NCI-H345 (cell line): ENCODE results near the gene IRX2.
A peak's percentile ranks its signal among the peaks of the same experiment; 100 is the strongest.

Source experiments
- DNase-seq: peaks from one replicate; lab custom pipeline; 2025; lab: John Stamatoyannopoulos, UW

IRX2 gene

DNA sequence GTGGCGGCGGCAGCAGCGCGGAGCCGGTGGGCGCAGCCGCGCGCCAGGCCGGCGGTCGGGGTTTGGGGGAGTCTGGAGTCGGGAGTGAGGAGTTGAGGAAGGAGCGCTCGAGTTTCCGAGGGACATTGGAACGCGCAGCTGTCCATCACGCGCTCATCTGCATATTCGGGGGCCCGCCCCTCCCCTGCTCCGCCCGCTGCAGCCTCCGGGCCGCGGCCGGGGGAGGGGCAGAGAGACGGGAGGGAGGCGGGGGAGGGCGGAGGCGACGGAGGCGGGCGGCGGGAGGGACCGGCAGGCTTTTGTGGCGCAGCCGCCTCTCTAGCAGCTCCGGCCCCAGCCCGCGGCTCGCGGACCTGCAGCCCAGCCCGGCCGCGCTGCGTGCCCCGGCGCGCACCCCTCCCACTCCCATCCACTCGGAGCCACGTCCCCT is at the start of gene IRX2:
Gene IRX2 (minus strand): TSS at position 86 of the 430 bp plus-strand sequence. CDS start 264 bp downstream, outside the sequence.
- peak; percentile 92 for DNase-seq

DNA sequence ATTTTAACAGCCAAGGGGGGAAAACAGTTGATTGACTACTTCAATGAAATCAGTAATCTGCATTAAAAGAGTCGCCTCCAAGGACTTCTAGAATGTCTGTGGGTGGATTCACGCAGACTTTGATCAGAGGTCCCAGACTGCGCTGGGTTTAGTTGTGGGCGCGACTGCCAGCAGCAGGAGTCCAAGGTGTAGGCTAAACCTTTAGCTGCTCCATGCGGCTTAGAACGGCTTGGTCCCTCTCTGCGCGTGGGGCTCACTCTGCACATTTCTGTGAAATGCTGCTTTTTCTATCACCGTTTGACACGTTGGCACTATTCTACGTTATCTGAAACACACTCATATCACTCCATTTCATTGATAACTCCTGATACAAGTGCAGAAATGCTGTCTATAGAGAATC is 48.6 kb upstream of the IRX2 start:
- DNase-seq = no peak

DNA sequence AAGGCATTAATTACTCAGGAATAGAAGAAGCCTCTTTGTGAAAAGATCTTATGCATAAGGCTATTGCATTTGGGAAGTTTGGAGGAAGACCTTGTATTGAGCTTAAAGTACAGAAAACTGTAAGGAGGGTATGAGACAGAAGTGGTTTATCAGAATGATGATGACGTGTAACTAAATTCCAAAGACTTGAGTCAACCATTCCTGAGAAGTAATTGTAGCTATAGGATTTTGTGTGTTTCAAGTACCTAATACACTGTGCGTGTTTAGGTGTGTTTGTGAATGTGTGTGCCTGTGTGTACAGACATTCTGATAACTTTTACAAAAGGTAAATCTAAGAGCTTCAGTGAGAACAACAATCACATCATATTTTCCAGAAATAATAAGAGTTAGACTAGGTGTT is 46.5 kb upstream of the IRX2 start:
- no peak for DNase-seq

DNA sequence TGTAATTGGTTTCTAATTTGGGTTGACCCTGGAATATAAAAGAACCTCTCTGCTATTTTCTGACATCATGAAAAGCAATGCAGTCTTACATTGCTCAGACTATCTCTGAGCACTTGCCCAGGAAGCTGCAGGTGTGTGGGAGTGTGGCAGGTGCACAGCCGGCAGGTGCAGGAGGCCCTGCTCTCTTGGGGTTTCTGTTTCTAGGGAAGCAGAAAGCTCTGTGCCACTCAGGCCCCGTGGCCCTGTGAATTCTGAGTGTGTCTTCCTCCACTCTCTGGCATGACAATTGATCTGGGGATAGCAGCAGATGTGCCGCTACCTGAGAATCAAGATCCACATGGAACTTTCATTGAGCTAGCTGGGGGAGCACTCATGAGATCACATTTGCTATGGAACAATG is 45.7 kb upstream of the IRX2 start:
- peak; percentile 76 for DNase-seq

- no peak for DNase-seq
Observed at GRCh38 chr5:2783223-2783622, 31.7 kb upstream of the IRX2 start.

- no peak for DNase-seq
Observed at GRCh38 chr5:2782658-2783057, 31.2 kb upstream of the IRX2 start.

DNA sequence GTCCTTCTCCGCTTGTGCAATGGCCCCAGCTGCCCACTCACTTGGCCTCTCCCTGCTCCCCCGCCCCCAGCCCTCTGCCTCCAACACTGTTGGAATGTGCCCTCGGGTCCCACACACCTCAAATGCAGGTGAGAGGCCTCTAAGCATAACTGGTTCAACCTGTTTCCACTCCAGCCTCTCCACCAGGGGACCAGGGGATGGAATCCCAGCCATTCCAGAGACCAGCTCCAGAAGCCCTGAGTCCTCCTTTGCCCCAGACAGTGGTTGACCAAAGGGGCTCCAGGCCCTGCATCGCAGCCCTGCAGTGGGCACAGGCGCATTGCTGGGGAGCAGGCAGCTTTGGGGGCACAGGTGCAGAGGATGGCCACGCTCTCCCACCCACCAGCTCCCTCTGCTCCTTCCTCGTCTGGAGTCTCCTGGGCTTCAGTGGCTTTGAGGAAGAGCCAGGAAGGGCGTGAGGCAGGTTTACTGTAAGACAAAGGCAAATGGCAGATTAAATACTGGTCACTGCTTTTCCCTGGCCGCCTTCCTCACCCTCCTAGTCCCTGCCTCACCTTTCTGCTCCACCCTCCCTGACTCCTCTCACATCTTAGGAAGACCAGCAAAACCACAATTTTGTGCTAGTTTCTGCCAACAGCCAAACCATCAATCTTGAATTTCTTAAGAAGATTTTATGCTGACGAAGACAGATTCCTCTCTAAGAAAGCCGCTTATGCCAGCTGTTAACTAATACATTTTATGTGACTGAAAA is 29.1 kb upstream of the IRX2 start:
- DNase-seq = no peak

GRCh38 chr5:2779459-2779858 is 28.0 kb upstream of the IRX2 start:
- no peak for DNase-seq

DNA sequence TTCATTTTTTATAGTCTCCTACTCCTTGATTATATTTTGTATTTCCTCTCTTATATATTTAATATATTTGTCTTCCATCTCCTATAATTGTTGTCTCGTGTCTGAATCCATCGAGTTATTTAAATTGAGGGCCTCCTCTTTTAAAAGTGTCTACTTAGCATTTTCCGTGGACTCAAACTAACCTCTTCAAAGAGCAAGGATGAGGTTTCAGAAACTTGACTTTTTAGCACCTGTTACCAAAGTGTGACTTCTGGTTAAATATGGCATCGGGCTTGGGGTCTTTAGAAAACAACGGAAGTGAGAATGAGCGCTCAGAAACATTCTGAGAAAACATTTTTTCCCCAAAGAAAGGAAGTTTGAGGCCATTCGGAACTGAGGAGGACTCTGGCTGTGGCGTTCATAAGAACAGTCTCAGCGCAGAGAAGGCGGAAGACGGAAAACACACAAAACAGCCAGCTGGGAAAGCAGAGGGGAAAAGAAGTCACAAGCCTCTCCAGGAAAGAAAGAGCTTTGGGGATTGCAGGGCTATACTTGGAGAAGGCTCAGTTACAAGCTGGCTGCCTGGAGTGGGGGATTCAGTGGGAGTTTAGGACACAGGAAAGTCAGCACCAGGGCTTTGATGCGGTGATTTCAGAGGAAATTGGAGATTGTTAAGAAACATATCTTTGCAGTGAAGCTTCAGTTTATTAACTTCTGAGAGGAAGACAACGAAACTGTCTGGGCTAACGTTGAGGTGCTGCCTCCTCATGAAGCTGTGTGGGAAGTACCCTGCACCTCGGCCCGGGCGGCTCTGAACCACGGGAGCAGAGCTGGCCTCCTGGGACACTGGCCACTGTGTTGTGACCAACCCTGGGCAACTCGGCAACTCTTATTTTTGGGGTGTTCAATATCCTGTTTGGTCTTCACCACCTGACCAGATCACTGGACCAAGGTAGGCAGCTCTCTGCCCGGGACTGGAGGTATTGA is 25.1 kb upstream of the IRX2 start:
- DNase-seq = no peak

DNA sequence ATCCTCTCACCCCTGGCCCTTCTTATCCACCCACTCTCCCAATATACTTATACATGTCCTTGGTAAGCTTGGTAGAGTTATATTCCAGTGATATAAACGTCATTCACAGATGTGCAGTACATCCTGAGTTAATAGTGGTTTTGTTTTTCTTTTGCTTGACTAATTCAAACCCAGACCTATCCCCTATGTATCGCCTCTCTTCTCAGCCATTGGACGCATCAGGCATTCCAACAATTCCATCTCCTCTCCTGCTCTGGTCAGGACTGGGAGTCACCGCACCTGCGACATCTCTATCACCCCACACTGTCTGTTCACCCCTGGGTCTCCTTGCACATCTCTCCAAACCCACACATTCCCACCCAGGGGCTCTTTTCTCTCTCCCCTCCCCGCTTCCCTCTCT is 21.9 kb upstream of the IRX2 start:
- no peak for DNase-seq

- DNase-seq = no peak
Observed at GRCh38 chr5:2767089-2767488, 15.6 kb upstream of the IRX2 start.

GRCh38 chr5:2764581-2764980 is 13.1 kb upstream of the IRX2 start:
- DNase-seq = no peak

GRCh38 chr5:2763533-2763794 is 12.0 kb upstream of the IRX2 start:
- DNase-seq = no peak

- no peak for DNase-seq
Observed at GRCh38 chr5:2762744-2763532, 11.5 kb upstream of the IRX2 start.

GRCh38 chr5:2761921-2762488 is 10.5 kb upstream of the IRX2 start:
- DNase-seq = no peak

DNA sequence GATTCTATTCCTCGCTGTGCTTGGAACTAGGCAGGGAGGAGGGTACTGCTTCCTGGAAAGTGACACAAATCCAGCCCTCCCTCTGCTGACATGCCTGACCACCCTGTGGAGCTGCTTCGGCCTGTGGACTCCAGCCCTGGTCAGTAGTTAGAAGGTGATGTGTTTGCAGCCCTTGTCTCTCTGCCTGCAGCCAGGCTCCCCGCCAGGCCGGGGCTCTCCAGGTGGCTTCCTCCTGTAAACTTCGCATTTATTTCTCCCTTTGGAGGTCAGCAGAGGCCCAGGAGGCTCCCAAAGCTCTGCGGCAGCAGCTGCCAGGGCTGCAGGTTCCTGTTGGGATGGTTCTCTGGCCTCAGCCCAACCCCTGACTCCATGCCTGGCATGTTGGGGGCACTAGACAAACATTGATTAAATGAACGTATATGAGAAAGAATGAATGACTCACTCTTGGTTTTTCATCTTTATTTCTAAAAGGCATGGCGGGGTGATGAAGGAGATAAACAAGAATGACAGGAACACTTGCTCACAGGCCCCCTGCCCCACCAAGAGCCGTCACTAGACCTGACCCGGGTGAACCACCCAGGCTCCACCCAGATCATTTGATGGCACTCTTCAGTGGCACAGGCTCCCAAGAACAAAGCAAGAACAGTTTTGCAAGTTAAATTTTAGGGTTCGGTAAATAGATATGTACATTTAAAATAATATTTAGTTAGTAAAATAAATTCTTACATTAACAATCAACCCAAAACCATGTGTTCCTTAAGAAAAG is 8.4 kb upstream of the IRX2 start:
- DNase-seq = no peak

GRCh38 chr5:2759091-2759490 is 7.6 kb upstream of the IRX2 start:
- DNase-seq = no peak

DNA sequence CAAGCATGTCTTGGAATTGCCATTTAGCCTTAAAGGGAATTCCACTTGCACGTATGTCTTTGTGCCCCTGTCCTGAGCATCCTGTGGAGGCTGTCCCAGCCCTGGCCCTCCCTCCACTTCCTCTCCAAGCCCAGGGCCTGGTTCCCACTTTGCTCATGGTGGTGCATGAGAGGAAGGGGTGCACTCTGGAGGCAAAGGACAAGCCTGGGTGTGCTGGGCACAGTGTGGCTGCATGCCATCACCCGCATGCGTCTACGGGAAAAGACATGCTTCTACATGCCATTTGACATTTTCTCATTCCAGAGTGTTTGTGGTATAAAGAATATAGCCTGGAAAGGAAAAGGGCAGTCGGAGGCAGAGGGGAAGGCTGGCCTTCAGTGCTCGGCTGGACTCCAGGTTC is 7.2 kb upstream of the IRX2 start:
- DNase-seq = no peak

DNA sequence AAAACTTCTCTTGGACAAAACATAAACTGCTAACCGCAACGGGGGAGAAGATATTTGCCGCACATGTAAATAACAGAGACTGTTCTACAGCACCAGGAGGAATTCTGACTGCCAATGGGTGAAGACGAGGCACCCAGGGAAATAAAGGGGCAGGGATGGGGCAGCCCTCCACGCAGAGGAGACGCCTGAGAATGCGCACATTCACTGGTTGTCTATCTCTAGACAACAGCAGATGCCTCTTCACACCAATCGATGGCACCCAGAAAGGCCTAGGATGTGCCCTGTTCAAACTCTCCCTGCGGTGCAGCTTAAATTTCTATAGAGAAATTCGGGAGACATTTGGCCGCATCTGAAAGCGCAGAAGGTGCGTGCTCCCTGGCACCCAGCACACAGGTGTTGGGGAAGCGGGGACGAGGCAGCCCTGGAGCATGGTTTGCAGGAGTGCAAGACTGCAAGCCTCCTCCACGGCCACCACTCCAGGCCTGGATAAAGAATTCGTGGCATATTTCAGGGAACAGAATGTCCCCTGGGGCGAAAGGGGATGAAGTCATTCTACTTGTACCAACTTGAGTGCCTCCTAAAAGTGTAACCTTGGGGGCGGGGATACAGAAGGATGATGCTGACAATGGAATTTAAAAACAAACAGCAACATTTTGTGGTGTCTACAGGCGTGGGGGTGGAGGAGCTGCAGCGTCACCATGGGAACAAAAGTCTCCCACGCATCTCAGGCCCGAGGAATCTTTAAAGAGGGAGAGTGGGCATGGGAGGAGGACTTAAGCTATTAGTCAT is 6.3 kb upstream of the IRX2 start:
- DNase-seq = no peak
